Measurements from ENCODE around the gene SLC4A4. TPM values are rescaled to one million over a fixed set of nuclear protein-coding genes. Genes with fewer than 3 reads are reported as not detected.

The SLC4A4 gene
- total RNA-seq, 1 experiment from 2014 or later: not detected

GRCh38 chr4:71429106-71429505, 90.3 kb downstream of the SLC4A4 start:
- ChIA-PET POLR2A (no interaction called here), CTCF (no interaction called here)
- intact Hi-C loops (cut with micrococcal nuclease): no loop called here
- H3K4me1 Mint-ChIP-seq (ENCODE audit: insufficient read depth, unreplicated experiment): no peaks in the 10 kb centered on the region
- BruUV-seq (replicated peaks): no TSS peak
- H3K27me3 Mint-ChIP-seq (ENCODE audit: insufficient read depth, unreplicated experiment): no peaks in the 10 kb centered on the region
- no peaks in the 10 kb centered on the region for H3K9me3 Mint-ChIP-seq (ENCODE audit: unreplicated experiment)
- H3K4me3 Mint-ChIP-seq (ENCODE audit: unreplicated experiment): no peak overlapping the region
- no peak overlapping the region for H3K27ac Mint-ChIP-seq (ENCODE audit: low read depth, unreplicated experiment)
- DNase-seq (ENCODE audit: unreplicated experiment): no peak
- TF ChIP-seq CTCF (IDR thresholded peaks at IDR 0.05; ENCODE audit: unreplicated experiment): no peak
- H3K36me3 Mint-ChIP-seq (ENCODE audit: insufficient read depth, unreplicated experiment): no peaks in the 10 kb centered on the region

GRCh38 chr4:71429962-71430361, 91.1 kb downstream of the SLC4A4 start:
- H3K27ac Mint-ChIP-seq (ENCODE audit: low read depth, unreplicated experiment): no peak overlapping the region
- BruUV-seq (replicated peaks): no TSS peak
- H3K9me3 Mint-ChIP-seq (ENCODE audit: unreplicated experiment): no peaks in the 10 kb centered on the region
- H3K4me3 Mint-ChIP-seq (ENCODE audit: unreplicated experiment): no peak overlapping the region
- H3K27me3 Mint-ChIP-seq (ENCODE audit: insufficient read depth, unreplicated experiment): no peaks in the 10 kb centered on the region
- DNase-seq (ENCODE audit: unreplicated experiment): no peak
- H3K36me3 Mint-ChIP-seq (ENCODE audit: insufficient read depth, unreplicated experiment): no peaks in the 10 kb centered on the region
- intact Hi-C loops (cut with micrococcal nuclease): no loop called here
- CTCF ChIA-PET: no interaction called here
- TF ChIP-seq CTCF (IDR thresholded peaks at IDR 0.05; ENCODE audit: unreplicated experiment): no peak
- POLR2A ChIA-PET: no interaction called here
- H3K4me1 Mint-ChIP-seq (ENCODE audit: insufficient read depth, unreplicated experiment): no peaks in the 10 kb centered on the region

- Mint-ChIP-seq H3K4me3 (ENCODE audit: unreplicated experiment) (no peak overlapping the region), H3K27ac (ENCODE audit: low read depth, unreplicated experiment) (no peak overlapping the region), H3K9me3 (ENCODE audit: unreplicated experiment) (no peaks in the 10 kb centered on the region), H3K36me3 (ENCODE audit: insufficient read depth, unreplicated experiment) (no peaks in the 10 kb centered on the region), H3K27me3 (ENCODE audit: insufficient read depth, unreplicated experiment) (no peaks in the 10 kb centered on the region), H3K4me1 (ENCODE audit: insufficient read depth, unreplicated experiment) (no peaks in the 10 kb centered on the region)
- ChIA-PET POLR2A (no interaction called here), CTCF (no interaction called here)
- intact Hi-C loops (cut with micrococcal nuclease): no loop called here
- no peak for TF ChIP-seq CTCF (IDR thresholded peaks at IDR 0.05; ENCODE audit: unreplicated experiment)
- BruUV-seq (replicated peaks): no TSS peak
- DNase-seq (ENCODE audit: unreplicated experiment): no peak
These were observed 91.8 kb downstream of the SLC4A4 start for GRCh38 chr4:71430609-71431008.

GRCh38 chr4:71440612-71441011, 101.8 kb downstream of the SLC4A4 start:
- BruUV-seq (replicated peaks): no TSS peak
- no peaks in the 10 kb centered on the region for H3K36me3 Mint-ChIP-seq (ENCODE audit: insufficient read depth, unreplicated experiment)
- no peak for DNase-seq (ENCODE audit: unreplicated experiment)

More at GRCh38 chr4:71440612-71441011, 101.8 kb downstream of the SLC4A4 start:
- ChIA-PET CTCF (no interaction called here), POLR2A (interaction anchor here (0.7 kb wide), 1 partner anchor 16 kb away, joined by 3 read pairs; no protein-coding TSS in a partner anchor)
- Mint-ChIP-seq H3K27ac (ENCODE audit: low read depth, unreplicated experiment) (no peak overlapping the region), H3K9me3 (ENCODE audit: unreplicated experiment) (no peaks in the 10 kb centered on the region), H3K4me1 (ENCODE audit: insufficient read depth, unreplicated experiment) (no peaks in the 10 kb centered on the region), H3K4me3 (ENCODE audit: unreplicated experiment) (no peak overlapping the region), H3K27me3 (ENCODE audit: insufficient read depth, unreplicated experiment) (no peaks in the 10 kb centered on the region)
- TF ChIP-seq CTCF (IDR thresholded peaks at IDR 0.05; ENCODE audit: unreplicated experiment): no peak
- intact Hi-C loops (cut with micrococcal nuclease): no loop called here
